HCT116 (cell line): ENCODE measurements around the gene CTNNAL1. TPM values are rescaled to one million over a fixed set of nuclear protein-coding genes. Genes with fewer than 3 reads are reported as not detected.

Experiments
- ATAC-seq: fragments of 200-7000 bp; cut with Tn5 transposase; 2 replicates; pipeline ENCODE4 v1.9.1; 2020; ENCODE audit warnings: mild to moderate bottlenecking, moderate library complexity
- BruUV-seq: library from RNA; stranded (reverse); fragments of 400-500 nt; replicated peaks from 2 replicates; lab custom pipeline; 2021; lab: Mats Ljungman, UMichigan
- CTCF ChIA-PET: fragments of 300-600 bp; sonication (Branson Sonifier 250); formaldehyde crosslinking; loops from one replicate; lab custom pipeline; 2021; ENCODE audit warnings: antibody characterized with exemption; lab: Charles Lee
- POLR2A ChIA-PET: fragments of 300-600, 350-600 bp; sonication (Branson Sonifier 250); formaldehyde crosslinking; loops from one replicate; lab custom pipeline; 2021; ENCODE audit warnings: antibody characterized with exemption; lab: Charles Lee
- RAD21 ChIA-PET, 2 experiments: fragments of 300-600 bp; sonication (Branson Sonifier 250); formaldehyde crosslinking; loops; one replicate each; lab custom pipeline; 2023; ENCODE audit warnings: low total read pairs in 2 of 2; ENCODE audit not compliant: uncharacterized antibody in 2 of 2, unreplicated experiment in 2 of 2, low non-redundant PET in 1 of 2; lab: Charles Lee
- DNase-seq: peaks from one replicate; pipeline ENCODE4 v3.0.0-alpha.2; 2010; ENCODE audit warnings: low read depth, low spot score
- H2AFZ ChIP-seq: fragments of 200-600 bp; shearing (Covaris generic), sonication (generic); 2 replicates; pipeline ENCODE4 v1.6.1; 2017; ENCODE audit warnings: low read depth, mixed run types, mixed read lengths, antibody characterized with exemption, low read length; ENCODE audit not compliant: poor library complexity, severe bottlenecking
- H3K27ac ChIP-seq: 2 replicates; pipeline ENCODE4 v1.5.1; 2012; ENCODE audit warnings: low read depth, low read length
- H3K27me3 ChIP-seq: fragments of 200-600 bp; sonication (generic); 2 replicates; pipeline ENCODE4 v1.6.1; 2016; ENCODE audit warnings: mixed run types, low read length, mixed read lengths; ENCODE audit not compliant: insufficient read depth
- H3K36me3 ChIP-seq, 2 experiments: fragments of 200-500 bp in 1 of 2; fragments of 200-600 bp in 1 of 2; sonication (Bioruptor generic) in 1 of 2; sonication (generic) in 1 of 2; 2 replicates each; pipeline versions ENCODE4 v1.5.1 to v1.6.1; 2014 to 2016; ENCODE audit warnings: low read length in 2 of 2, inconsistent platforms in 1 of 2, mixed read lengths in 1 of 2, mixed run types in 1 of 2; ENCODE audit not compliant: insufficient read depth in 2 of 2, control insufficient read depth in 1 of 2
- H3K4me1 ChIP-seq, 2 experiments: fragments of 200-600 bp in 1 of 2; sonication (generic) in 1 of 2; 2 replicates each; pipeline versions ENCODE4 v1.5.1 to v1.6.1; 2012 to 2017; ENCODE audit warnings: low read length in 2 of 2, inconsistent platforms in 1 of 2, mild to moderate bottlenecking in 1 of 2, mixed read lengths in 1 of 2, mixed run types in 1 of 2, moderate library complexity in 1 of 2; ENCODE audit not compliant: insufficient read depth in 2 of 2, control insufficient read depth in 1 of 2
- H3K4me2 ChIP-seq: fragments of 200-600 bp; sonication (generic); 2 replicates; pipeline ENCODE4 v1.6.1; 2017; ENCODE audit warnings: mixed run types, low read length, mixed read lengths
- H3K4me3 ChIP-seq, 2 experiments: fragments of 200-600 bp in 1 of 2; sonication (generic) in 1 of 2; replicated peaks in 1 of 2; 2 replicates each; pipeline ENCODE4 v1.5.1; 2011 to 2016; ENCODE audit warnings: low read length in 2 of 2, control low read depth in 1 of 2, low read depth in 1 of 2, mild to moderate bottlenecking in 1 of 2, mixed read lengths in 1 of 2, mixed run types in 1 of 2
- H3K79me2 ChIP-seq: fragments of 200-600 bp; sonication (generic); 2 replicates; pipeline ENCODE4 v1.6.1; 2017; ENCODE audit warnings: mild to moderate bottlenecking, mixed run types, low read length, moderate library complexity, mixed read lengths; ENCODE audit not compliant: insufficient read depth
- H3K9ac ChIP-seq: fragments of 200-600 bp; sonication (generic); 2 replicates; pipeline ENCODE4 v1.6.1; 2016; ENCODE audit warnings: low read length, mixed read lengths
- H3K9me2 ChIP-seq: fragments of 200-600 bp; sonication (generic), shearing (Covaris generic); 2 replicates; pipeline ENCODE4 v1.6.1; 2017; ENCODE audit warnings: mixed run types, mild to moderate bottlenecking, moderate library complexity; ENCODE audit not compliant: insufficient read depth
- H3K9me3 ChIP-seq, 2 experiments: fragments of 200-500 bp in 1 of 2; fragments of 200-600 bp in 1 of 2; sonication (Bioruptor generic) in 1 of 2; sonication (generic) in 1 of 2; 2 replicates each; pipeline ENCODE4 v1.6.1; 2014 to 2017; ENCODE audit warnings: low read length in 2 of 2, mixed read lengths in 2 of 2, inconsistent platforms in 1 of 2, low read depth in 1 of 2, mild to moderate bottlenecking in 1 of 2, mixed run types in 1 of 2, moderate library complexity in 1 of 2; ENCODE audit not compliant: control insufficient read depth in 1 of 2, insufficient read depth in 1 of 2
- H4K20me1 ChIP-seq: fragments of 200-600 bp; sonication (generic), shearing (Covaris generic); 2 replicates; pipeline ENCODE4 v1.6.1; 2017; ENCODE audit warnings: mixed run types, mild to moderate bottlenecking, moderate library complexity; ENCODE audit not compliant: insufficient read depth
- ATF3 ChIP-seq: IDR thresholded peaks from 2 replicates; pipeline ENCODE4 v1.6.1; 2012
- CBX3 ChIP-seq: IDR thresholded peaks from 2 replicates; pipeline ENCODE4 v1.6.1; 2012; ENCODE audit warnings: low read depth
- CEBPB ChIP-seq: IDR thresholded peaks from 2 replicates; pipeline ENCODE4 v1.6.1; 2012; ENCODE audit warnings: low read depth
- CTCF ChIP-seq, 3 experiments: fragments of 200-600 bp in 1 of 3; sonication (generic) in 1 of 3; IDR thresholded peaks in 2 of 3; conservative IDR thresholded peaks in 1 of 3; 2 replicates each; pipeline ENCODE4 v1.5.1; 2012 to 2017; ENCODE audit warnings: low read depth in 2 of 3, low read length in 2 of 3, antibody characterized with exemption in 1 of 3, borderline replicate concordance in 1 of 3, control low read depth in 1 of 3, mild to moderate bottlenecking in 1 of 3, mixed read lengths in 1 of 3, mixed run types in 1 of 3, moderate library complexity in 1 of 3; ENCODE audit not compliant: insufficient read depth in 1 of 3
- EGR1 ChIP-seq: IDR thresholded peaks from 2 replicates; pipeline ENCODE4 v1.6.1; 2012; ENCODE audit warnings: low read depth
- ELF1 ChIP-seq: IDR thresholded peaks from 2 replicates; pipeline ENCODE4 v1.6.1; 2012; ENCODE audit warnings: low read depth, borderline replicate concordance
- EZH2 ChIP-seq: fragments of 200-600 bp; sonication (generic); IDR thresholded peaks from 2 replicates; pipeline ENCODE4 v1.6.1; 2017; ENCODE audit warnings: antibody characterized with exemption, mixed run types
- EZH2phosphoT487 ChIP-seq: fragments of 200-600 bp; IDR thresholded peaks from 2 replicates; pipeline ENCODE4 v1.6.1; 2018; ENCODE audit warnings: antibody characterized with exemption, borderline replicate concordance
- FOSL1 ChIP-seq: IDR thresholded peaks from 2 replicates; pipeline ENCODE4 v1.6.1; 2012; ENCODE audit warnings: low read depth
- MAX ChIP-seq: IDR thresholded peaks from 2 replicates; pipeline ENCODE4 v1.6.1; 2012
- POLR2A ChIP-seq: IDR thresholded peaks from 2 replicates; pipeline ENCODE4 v1.7.0; 2011; ENCODE audit warnings: borderline replicate concordance; ENCODE audit not compliant: insufficient read depth, insufficient read length; ENCODE audit errors: extremely low read depth
- POLR2AphosphoS5 ChIP-seq: IDR thresholded peaks from 2 replicates; pipeline ENCODE4 v1.6.1; 2011; ENCODE audit warnings: mild to moderate bottlenecking, low read depth, low read length, moderate library complexity
- SIN3A ChIP-seq: IDR thresholded peaks from 2 replicates; pipeline ENCODE4 v1.6.1; 2012; ENCODE audit warnings: low read depth
- SP1 ChIP-seq: IDR thresholded peaks from 2 replicates; pipeline ENCODE4 v1.6.1; 2012; ENCODE audit warnings: low read depth
- TCF7L2 ChIP-seq: IDR thresholded peaks from 2 replicates; pipeline ENCODE4 v1.7.0; 2011; ENCODE audit warnings: borderline replicate concordance, inconsistent platforms; ENCODE audit not compliant: insufficient read depth, insufficient read length; ENCODE audit errors: extremely low read depth
- ZBTB33 ChIP-seq: IDR thresholded peaks from 2 replicates; pipeline ENCODE4 v1.6.1; 2011; ENCODE audit warnings: mild to moderate bottlenecking, low read length, moderate library complexity; ENCODE audit not compliant: insufficient replicate concordance; ENCODE audit errors: extremely low read depth
- ZNF274 ChIP-seq: fragments of 200-500 bp; sonication (Bioruptor generic); IDR thresholded peaks from 2 replicates; pipeline ENCODE4 v1.6.1; 2014; ENCODE audit warnings: mild to moderate bottlenecking, low read depth, low read length, inconsistent platforms
- intact Hi-C: fragments of 100-400 bp; cut with micrococcal nuclease; formaldehyde crosslinking; loops from 2 replicates; pipeline ENCODE4 v1.10.0; 2022
- total RNA-seq: library from RNA; stranded (reverse); gene quantifications from one replicate; pipeline ENCODE4 v1.2.1, GENCODE V29; 2021; ENCODE audit not compliant: unreplicated experiment

The CTNNAL1 gene
- total RNA-seq, 1 experiment from 2014 or later: 87.2 TPM

- Histone ChIP-seq H3K27me3 (no peaks in the 10 kb centered on the region), H3K27ac (no peak overlapping the region), H3K4me1 (peaks cover 17 to 28% of the 10 kb centered on the region in 2 experiments), H4K20me1 (peaks cover 4% of the 10 kb centered on the region; the same call in 1 of the 2 replicates), H3K4me3 (no peak overlapping the region), H2AFZ (no peak overlapping the region), H3K79me2 (peaks cover 20% of the 10 kb centered on the region), H3K4me2 (no peak overlapping the region), H3K9me3 (no peaks in the 10 kb centered on the region), H3K9ac (no peak overlapping the region), H3K9me2 (no peaks in the 10 kb centered on the region), H3K36me3 (peaks cover 3 to 6% of the 10 kb centered on the region in 2 experiments; a peak in 1 of 4 replicates)
- ChIA-PET POLR2A (no interaction called here), CTCF (no interaction called here), RAD21 (no interaction called here)
- DNase-seq (no peak), ATAC-seq (no peak)
- TF ChIP-seq ZNF274 (no peak), SIN3A (no peak), MAX (no peak), EZH2 (no peak), SP1 (no peak), ATF3 (no peak), FOSL1 (no peak), EZH2phosphoT487 (no peak), ZBTB33 (no peak), TCF7L2 (no peak), CBX3 (no peak), POLR2A (no peak), EGR1 (no peak), ELF1 (no peak), POLR2AphosphoS5 (no peak), CEBPB (no peak), CTCF (IDR thresholded peaks at IDR 0.05 in 2 of 3, conservative IDR thresholded peaks at IDR 0.05 in 1 of 3; ENCODE audit: borderline replicate concordance in 1 of 3, insufficient read depth in 1 of 3, low read depth in 2 of 3, low read length in 2 of 3) (no peak)
- intact Hi-C loops: no loop called here
- no TSS peak for BruUV-seq
Observed at GRCh38 chr9:109016132-109016531, 2.8 kb upstream of the CTNNAL1 start.
